Caki2 (cell line): ENCODE results near the gene AGXT2. TPM values are rescaled to one million over a fixed set of nuclear protein-coding genes. Genes with fewer than 3 reads are reported as not detected.
"Not testable (repeated sequence)": the region's sequence is repeated elsewhere in the genome, so short reads cannot be mapped to it uniquely, and the experiment has no call there.

Experiments used
- DNase-seq: peaks from one replicate; pipeline ENCODE4 v3.0.0-alpha.2; 2015; ENCODE audit warnings: low read depth
- in situ Hi-C: cut with HindIII; loops from 2 replicates; pipeline ENCODE4 v1.10.0; 2016; ENCODE audit warnings: low sequenced_read_pairs, low pct_unique_long_range_greater_than_20kb, mixed read lengths
- total RNA-seq: library from RNA; depleted of rRNA; stranded (reverse); fragments of >200 nt; shearing (Covaris generic); gene quantifications from 2 replicates; pipeline ENCODE4 v1.2.3, GENCODE V29; 2014; ENCODE audit warnings: low replicate concordance

Gene AGXT2
- total RNA-seq, 1 experiment from 2014 or later: not detected

GRCh38 chr5:34996261-34996660 is 51.5 kb downstream of the AGXT2 start:
- DNase-seq: no peak
- in situ Hi-C loops: no loop called here

- in situ Hi-C loops: no loop called here
- DNase-seq: no peak
Measured at GRCh38 chr5:34993951-34994350, 53.8 kb downstream of the AGXT2 start.

GRCh38 chr5:34991486-34992238 is 56.1 kb downstream of the AGXT2 start:
- in situ Hi-C loops: no loop called here
- no peak for DNase-seq

- DNase-seq: no peak
- in situ Hi-C loops: no loop called here
Measured at GRCh38 chr5:34986965-34987364, 60.8 kb downstream of the AGXT2 start.

- no peak for DNase-seq
- in situ Hi-C loops: no loop called here
Measured at GRCh38 chr5:34982823-34983222, 64.9 kb downstream of the AGXT2 start.

- in situ Hi-C loops: no loop called here
- no peak for DNase-seq
Measured at GRCh38 chr5:34978681-34979080, 69.1 kb downstream of the AGXT2 start.

- in situ Hi-C loops: no loop called here
- no peak for DNase-seq
Measured at GRCh38 chr5:34977934-34978613, 69.7 kb downstream of the AGXT2 start.

GRCh38 chr5:34976347-34976746 is 71.4 kb downstream of the AGXT2 start:
- DNase-seq: no peak
- in situ Hi-C loops: no loop called here

- DNase-seq, in situ Hi-C loops: not testable (repeated sequence)
Measured at GRCh38 chr5:34971655-34972054, 76.1 kb downstream of the AGXT2 start.

- no peak for DNase-seq
- in situ Hi-C loops: no loop called here
Measured at GRCh38 chr5:34970552-34970951, 77.2 kb downstream of the AGXT2 start.

GRCh38 chr5:34968258-34968657 is 79.5 kb downstream of the AGXT2 start:
- in situ Hi-C loops: no loop called here

GRCh38 chr5:34967540-34967939 is 80.2 kb downstream of the AGXT2 start:
- in situ Hi-C loops: no loop called here
- no peak for DNase-seq

More at GRCh38 chr5:34968258-34968657, 79.5 kb downstream of the AGXT2 start:
- DNase-seq: no peak

GRCh38 chr5:34959323-34959722 is 88.4 kb downstream of the AGXT2 start:
- in situ Hi-C loops: no loop called here
- peak; percentile 10 for DNase-seq

GRCh38 chr5:34957857-34958690 is 89.7 kb downstream of the AGXT2 start:
- in situ Hi-C loops: no loop called here
- no peak for DNase-seq

- in situ Hi-C loops: no loop called here
- DNase-seq: no peak
Measured at GRCh38 chr5:34957321-34957720, 90.4 kb downstream of the AGXT2 start.
